Fibroblast of skin of scalp (primary cell): ENCODE data around the gene RECQL5.
"Not testable (repeated sequence)": the region's sequence is repeated elsewhere in the genome, so short reads cannot be mapped to it uniquely, and the experiment has no call there.

Source experiments
- DNase-seq: peaks from one replicate; pipeline ENCODE4 v3.0.0-alpha.2; 2013

RECQL5 gene

DNA sequence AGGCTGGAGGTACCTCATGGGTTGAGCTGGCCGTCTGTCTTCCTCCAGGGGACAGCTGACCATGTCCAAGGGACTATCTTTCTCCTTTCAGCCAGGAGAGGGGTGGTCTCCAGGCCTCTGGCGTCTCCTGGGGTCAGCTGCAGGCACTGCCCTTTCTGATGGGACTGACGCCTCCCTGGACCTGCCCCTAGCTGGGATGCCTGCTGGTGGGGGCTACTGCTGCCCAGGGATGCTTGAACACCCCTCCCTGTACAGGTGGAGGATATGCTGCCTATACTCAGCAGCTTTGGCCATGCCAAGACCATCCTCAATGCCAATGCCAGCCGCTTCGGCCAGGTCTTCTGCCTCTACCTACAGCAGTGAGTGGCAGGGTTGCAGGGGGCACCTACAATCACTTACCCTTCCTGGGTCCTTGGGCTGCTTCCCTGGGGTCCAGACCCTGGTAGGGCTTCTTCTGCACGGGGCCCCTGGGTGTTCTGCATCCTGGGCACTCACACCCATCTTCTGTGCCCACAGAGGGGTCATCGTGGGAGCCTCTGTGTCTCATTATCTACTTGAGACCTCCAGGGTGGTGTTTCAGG is 75.1 kb downstream of the RECQL5 start:
- no peak for DNase-seq

DNA sequence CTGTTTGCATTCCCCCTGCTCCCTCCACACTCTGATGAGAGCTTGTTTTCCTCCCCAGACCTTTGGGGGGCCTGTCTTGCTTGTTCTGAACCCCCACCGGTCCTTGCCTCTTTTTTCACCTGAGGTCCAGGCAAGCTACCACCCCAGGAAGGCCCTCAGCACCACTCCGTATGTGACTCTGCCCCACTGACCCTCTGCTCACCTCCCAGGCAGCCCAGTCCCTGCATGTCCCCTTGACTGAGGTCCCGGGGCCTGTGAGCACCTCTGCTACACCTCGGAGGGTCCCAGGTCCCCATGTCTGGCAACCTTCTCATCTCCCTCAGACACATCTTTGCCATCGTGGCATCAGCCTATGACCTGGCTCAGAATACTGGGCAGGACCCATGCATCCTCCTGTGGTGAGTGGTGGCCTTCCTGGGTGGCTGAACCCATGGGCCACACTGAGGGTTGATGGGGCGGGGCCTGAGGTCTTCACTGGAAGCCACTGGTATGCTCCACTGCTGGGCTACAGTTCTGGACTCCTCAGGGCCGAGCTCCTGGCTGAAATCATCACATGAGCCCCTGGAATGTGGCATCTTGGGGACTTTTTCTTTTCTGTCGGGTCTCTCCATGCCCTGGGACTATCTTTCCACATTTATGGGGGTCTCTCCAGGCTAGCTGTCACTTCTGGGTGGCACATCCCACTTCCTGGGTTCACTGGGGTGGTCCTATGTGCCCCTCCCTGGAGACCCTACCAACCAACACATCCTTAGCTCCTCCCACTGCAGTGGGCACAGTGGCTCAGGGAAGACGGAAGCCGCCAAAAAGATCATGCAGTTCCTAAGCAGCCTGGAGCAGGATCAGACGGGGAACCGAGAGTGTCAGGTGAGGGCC is 75.9 kb downstream of the RECQL5 start:
- DNase-seq, result no peak

DNA sequence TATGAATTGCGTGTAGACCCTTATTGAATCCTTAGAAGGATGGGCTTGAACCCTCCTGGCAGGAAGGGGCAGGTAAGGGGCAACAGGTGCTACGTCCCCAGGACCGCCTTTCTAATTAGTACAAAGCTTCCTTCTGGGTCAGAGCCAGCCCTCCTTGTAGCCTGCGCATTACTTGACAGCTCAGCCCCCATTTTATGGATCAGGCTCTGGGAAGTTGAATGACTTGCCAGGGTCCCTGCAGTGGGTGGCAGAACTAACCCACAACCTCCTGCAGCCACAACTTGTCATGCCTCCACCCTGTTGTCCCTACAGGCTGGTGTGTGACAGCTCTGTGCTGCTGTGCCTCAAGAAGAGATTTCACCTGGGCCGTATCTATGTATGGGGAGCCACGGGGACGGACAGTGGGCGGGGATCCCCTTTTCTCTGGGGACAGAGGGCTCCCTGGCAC is 76.6 kb downstream of the RECQL5 start:
- no peak for DNase-seq

DNA sequence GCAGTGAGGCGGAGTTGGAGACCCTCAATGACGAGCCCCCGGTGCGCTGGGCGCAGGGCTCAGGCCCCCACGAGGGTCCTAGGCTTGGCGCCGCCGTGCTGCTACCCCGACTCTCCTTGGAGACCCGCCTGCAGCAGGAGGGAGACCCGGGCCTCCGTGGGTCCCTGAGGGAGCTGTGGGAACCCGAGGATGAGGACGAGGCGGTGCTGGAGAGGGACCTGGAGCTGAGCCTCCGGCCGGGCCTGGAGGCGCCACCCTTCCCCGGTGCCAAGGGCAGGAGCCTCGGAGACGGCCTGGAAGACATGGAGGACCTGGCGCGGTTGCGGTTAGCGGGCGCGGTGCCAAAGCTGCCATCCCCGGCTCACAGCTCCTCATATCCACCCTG is 77.0 kb downstream of the RECQL5 start:
- no peak for DNase-seq

DNA sequence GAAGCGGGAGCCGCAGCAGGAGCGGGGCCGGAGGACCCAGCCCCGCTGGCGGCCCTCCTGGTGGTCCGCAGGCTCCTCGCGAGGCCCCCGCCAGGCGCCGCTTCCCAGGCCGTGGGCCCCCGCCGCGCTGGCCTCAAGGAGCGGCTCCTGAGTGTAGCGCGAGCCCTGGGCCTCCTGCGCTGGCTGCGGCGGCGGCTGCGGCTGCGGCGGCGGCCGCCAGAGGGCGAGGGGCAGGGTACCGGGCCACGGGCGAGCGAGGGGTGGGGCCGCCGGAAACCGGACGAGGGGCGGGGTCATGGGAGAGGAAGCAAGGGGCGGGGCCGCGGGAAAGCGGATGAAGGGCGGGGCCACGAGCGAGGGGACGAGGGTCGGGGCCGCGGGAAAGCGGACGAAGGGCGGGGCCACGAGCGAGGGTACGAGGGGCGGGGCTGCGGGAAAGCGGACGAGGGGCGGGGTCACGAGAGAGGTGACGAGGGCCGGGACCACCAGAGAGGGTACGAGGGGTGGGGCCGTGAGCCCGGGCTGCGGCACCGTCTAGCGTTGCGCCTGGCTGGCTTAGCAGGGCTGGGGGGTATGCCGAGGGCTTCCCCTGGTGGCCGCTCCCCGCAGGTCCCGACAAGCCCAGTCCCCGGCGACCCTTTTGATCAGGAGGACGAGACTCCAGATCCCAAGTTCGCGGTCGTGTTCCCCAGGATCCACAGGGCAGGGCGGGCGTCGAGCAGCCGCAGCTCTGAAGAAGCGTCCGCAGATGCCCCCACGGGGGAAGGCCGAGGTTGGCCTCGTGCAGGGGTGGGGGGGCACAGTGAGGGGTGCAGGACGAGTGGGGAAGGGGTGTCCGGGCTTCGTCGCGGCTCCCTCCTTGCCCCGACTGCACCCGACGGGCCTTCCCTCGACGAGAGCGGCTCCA is 77.7 kb downstream of the RECQL5 start:
- peak; percentile 89 for DNase-seq

DNA sequence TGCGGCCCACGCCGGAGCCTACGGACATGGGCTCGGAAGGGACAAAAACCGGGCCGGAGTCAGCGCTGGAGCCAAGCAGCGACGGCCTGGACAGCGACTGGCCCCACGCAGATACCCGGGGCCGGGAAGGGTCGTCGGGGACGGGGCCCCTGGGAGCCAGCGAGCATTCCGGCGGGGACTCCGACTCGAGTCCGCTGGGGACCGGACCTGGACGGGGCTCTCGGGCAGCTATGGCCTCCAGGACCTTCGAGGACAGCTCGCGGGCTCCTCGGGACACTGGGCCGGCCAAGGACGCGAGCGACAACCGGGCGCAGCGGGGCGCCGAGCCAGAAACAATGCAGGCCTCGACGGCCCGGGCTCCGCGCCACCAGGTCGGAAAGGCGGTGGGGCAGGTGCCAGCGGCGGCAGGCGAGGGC is 78.3 kb downstream of the RECQL5 start:
- DNase-seq, result peak; percentile 9

DNA sequence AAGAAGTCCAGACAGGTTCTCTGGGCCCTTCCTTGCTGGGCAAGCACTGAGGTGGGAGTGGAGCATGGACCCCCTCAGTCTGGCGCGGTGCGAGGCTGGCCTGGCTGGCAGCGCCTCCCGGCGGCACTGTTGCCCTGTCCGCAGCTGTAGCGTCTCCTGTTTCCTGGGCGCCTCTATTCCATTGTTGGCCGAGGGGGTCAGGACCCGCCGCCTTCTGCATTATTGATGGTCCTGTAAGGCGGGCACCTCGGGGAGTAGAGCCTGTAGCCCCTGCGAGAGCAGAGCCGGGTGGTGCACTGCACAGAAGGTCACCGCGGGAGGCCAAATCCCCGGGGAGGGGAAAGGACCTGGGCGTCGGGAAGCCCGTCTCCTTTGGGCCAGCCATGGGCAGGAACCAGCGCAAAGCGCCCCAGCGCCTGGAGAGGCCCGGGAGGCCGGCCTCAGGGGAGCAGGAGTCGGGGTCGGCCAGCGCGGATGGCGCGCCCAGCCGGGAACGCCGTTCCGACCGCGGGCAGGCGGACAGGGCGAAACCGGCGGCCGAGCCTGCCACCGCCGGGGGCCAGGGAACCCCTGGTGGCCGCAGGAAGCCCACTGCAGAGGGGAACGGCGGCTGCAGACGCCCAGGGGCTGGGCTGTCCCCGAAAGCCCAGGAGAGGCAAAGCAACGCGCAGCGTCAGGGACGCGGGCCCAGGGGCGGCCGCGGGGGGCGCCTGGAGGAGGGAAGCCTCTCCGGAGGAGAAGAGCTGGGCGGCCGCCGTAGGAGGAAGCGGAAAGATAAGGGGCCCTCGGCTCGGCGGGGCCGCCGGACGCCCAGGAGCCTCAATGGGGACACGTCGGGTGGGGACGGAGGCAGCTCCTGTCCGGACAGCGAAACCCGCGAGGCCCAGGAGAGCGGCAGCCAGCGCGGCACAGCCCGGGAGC is 79.0 kb downstream of the RECQL5 start, which contains the start of gene MYO15B:
Gene MYO15B, plus strand, starts transcription at position 126 of the 921 bp plus-strand sequence. Its CDS starts 258 bp downstream, at position 384.
- peak; percentile 37 for DNase-seq

DNA sequence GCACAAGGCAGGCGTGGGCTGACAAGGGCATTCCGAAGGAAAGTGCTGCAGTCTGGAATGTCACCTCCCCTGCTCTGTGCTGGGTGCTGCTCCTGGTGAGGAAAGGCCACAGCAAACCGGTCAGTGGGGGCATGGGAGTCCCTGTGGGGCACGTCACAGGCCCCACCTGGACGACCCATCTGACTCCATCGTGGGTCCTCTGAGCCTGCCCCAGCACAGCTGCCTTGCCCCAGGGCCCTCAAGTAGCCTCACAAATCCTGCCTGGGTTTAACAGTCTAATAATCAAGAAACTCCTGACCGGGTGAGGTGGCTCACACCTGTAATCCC is 82.1 kb downstream of the RECQL5 start:
- no peak for DNase-seq

DNA sequence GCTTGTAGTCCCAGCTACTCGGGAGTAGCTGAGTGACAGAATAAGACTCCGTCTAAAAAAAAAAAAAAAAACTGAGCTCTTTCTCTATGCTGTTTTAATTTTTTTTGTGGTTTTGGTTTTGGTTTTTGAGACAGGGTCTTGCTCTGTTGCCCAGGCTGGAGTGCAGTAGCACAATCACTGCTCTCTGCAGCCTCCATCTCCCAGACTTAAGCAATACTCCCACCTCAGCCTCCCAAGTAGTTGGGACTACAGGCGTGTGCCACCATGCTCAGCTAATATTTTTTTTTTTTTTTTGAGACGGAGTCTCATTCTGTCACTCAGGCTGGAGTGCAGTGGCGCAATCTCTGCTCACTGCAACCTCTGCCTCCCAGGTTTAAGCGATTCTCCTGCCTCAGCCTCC is 83.8 kb downstream of the RECQL5 start:
- not testable (repeated sequence) for DNase-seq

DNA sequence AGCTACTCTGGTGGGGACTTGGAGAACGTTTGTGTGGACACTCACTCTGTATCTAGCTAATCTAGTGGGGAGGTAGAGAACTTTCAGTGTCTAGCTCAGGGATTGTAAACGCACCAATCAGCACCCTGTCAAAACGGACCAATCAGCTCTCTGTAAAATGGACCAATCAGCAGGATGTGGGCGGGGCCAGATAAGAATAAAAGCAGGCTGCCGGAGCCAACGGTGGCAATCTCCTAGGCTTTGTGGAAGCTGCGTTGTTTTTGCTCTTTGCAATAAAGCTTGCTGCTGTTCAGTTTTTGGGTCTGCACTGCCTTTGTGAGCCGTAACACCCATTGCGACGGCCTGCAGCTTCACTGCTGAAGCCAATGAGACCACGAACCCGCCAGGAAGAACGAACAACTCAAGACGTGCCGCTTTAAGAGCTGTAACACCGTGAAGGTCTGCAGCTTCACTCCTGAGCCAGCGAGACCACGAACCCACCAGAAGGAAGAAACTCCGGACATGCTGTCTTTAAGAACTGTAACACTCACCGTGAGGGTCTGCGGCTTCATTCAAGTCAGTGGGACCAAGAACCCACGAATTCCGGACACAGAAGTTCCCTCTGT is 85.7 kb downstream of the RECQL5 start:
- not testable (repeated sequence) for DNase-seq
